GM12801 (cell line): ENCODE measurements around the gene THEMIS2.

Experiments
- CTCF ChIP-seq: IDR thresholded peaks from one replicate; pipeline ENCODE4 v1.5.1; 2011; ENCODE audit warnings: control low read depth; ENCODE audit not compliant: insufficient read length; ENCODE audit errors: extremely low read depth

Gene THEMIS2

GRCh38 chr1:27886353-27886679, 14.0 kb downstream of the THEMIS2 start:
- TF ChIP-seq CTCF: no peak

GRCh38 chr1:27886744-27887143, 14.4 kb downstream of the THEMIS2 start:
- no peak for TF ChIP-seq CTCF

DNA sequence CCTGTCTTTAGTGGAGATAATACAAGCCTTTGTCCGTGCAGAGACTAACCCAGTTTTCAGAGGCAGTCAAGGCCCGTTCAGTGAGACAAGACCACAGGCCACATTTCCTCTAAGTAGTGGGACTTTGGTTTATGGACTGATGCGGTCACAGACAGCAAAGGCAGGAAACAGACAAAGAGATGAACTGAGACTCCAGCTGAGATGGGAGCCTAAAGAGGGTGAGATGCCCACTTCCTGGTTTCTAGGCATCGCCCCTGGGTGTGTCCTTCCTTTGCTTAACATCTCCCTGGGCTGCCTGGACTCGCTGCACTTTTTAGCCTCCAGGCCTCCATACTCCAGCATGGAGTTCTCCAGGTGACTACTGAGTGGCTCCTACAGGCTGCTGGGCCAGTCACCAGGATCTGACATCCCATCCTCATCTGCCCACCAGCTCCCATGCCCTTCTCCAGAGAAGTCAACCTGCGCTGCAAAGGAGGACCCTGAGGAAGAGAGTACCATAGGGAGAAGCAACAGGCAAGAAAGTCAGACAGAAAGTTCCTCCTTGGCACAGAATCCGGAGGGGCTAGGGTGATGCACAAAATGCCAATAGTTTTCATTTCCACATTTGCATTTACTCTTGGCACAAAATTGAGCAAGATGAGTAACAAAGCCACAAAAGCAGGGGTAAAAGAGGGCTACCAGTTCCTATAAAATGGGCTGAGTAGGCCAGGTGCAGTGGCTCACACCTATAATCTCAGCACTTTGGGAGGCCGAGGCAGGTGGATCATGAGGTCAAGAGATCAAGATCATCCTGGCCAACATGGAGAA, 15.1 kb downstream of the THEMIS2 start:
- no peak for TF ChIP-seq CTCF

- no peak for TF ChIP-seq CTCF
Measured at GRCh38 chr1:27889506-27889905, 17.2 kb downstream of the THEMIS2 start.

- no peak for TF ChIP-seq CTCF
Measured at GRCh38 chr1:27891196-27891889, 19.0 kb downstream of the THEMIS2 start.

DNA sequence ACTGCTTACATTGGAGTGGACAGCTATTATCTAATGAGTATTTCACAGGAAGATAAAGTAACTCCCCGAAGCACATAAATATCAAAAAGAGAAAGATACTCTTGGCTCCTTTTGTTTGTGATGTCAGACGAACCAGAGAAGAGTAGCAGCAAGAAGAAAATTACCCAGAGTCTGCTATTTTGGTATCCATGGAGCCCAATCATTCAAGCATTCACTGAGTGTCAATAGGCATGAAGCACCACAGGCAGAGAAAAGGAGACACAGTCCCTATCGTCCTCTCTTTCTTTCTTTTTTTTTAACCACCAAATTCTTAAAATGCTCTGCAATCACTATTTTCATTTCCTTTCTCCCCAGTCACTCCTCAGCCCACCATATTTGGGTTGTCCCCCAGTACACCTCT, 22.2 kb downstream of the THEMIS2 start:
- TF ChIP-seq CTCF: no peak

DNA sequence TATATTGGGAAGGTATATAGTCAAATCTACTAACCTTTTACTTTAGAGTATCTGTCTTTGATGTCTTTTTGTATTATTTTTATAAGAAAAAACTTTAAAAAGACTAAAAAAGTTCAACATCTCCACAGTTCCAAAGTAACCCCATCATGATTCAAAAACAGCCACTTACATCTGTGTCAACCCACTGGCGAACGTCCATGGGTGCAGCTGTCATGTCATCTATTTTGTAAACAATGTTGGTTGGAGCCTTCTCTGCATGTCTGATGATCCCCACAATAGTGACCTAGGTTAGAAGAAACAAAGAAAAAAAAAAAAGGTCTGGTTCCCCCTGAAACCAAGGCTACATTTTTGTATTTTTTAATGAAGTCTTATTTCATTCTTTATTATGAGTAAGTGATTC, 34.4 kb downstream of the THEMIS2 start:
- TF ChIP-seq CTCF: no peak
